Superior temporal gyrus (tissue), 1 donor: ENCODE data around the gene LARP4B.
"Not testable (repeated sequence)": the region's sequence is repeated elsewhere in the genome, so short reads cannot be mapped to it uniquely, and the experiment has no call there.

ENCODE experiments used
- DNase-seq: peaks from one replicate; pipeline ENCODE4 v3.0.0-alpha.2; 2016; ENCODE audit errors: extremely low spot score

Gene LARP4B

GRCh38 chr10:770048-770712 is 161.3 kb downstream of the LARP4B start:
- DNase-seq, result not testable (repeated sequence)

DNA sequence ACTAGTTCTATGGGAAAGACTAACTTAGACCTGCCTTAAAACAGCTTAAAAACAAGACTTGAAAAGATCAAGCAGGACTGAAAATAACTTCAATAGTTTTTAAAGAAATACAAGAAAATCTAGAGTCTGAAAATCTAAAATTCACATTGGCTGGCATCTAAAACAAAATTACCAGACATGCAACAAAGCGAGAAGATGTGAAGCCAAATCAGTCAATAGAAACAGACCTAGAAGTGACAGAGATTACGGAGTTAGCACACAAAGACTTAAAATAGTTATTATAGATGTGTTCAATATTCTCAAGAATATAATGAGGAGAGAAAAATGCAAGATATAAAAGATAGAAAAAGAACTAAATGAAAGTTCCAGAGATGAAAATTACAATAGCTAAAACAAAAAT is 163.7 kb downstream of the LARP4B start:
- DNase-seq, result no peak

DNA sequence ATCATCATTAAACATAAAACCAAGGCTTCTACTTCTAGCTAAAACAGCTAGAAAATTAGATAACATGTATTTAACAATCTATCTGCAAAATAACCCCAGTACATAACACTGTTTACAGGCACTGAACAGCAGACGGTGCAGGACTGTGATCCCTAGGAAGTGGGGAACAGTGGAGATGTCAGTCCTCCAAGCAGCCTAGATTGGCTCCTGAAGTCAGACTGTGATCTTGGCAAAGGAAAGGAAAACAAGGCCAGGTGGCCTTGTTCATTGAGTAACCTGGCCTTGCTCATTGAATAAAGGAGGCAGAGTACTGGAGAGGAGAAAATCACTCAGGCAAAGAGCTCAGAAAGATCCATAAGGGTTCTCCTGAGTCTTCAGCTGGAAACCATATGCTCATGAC is 164.3 kb downstream of the LARP4B start:
- no peak for DNase-seq

DNA sequence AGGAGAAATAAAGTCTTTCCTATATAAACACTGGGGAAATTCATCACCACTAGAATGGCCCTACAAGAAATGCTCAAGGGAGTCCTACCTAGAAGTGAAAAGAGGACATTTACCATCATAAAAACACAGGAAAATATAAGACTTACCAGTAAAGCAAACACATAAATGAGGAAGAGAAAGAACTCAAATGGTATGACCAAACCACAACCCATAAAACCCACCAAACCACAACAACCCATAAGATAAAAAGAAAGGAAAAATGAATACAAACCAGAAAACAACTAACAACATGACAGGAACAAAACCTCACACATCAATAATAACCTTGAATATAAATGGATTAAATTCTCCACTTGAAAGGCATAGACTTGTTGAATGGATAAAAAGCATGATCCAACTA is 170.1 kb downstream of the LARP4B start:
- DNase-seq, result no peak

- no peak for DNase-seq
These were observed 170.9 kb downstream of the LARP4B start for GRCh38 chr10:760622-761021.

GRCh38 chr10:759898-760477 is 171.5 kb downstream of the LARP4B start:
- DNase-seq, result no peak
